GM18951 (cell line): ENCODE data around the gene NAA10.

ENCODE experiments used
- POLR2A ChIP-seq: IDR thresholded peaks from 4 replicates; pipeline ENCODE4 v1.6.1; 2011; ENCODE audit warnings: mild to moderate bottlenecking; ENCODE audit not compliant: insufficient read length, insufficient read depth; ENCODE audit errors: extremely low read depth
- in situ Hi-C: fragments of 300-500 bp; cut with MboI; formaldehyde crosslinking; loops from one replicate; pipeline ENCODE4 v1.12.0; 2022; ENCODE audit warnings: low sequenced_read_pairs, mixed read lengths, inconsistent platforms; ENCODE audit not compliant: unreplicated experiment

Gene NAA10

GRCh38 chrX:153935326-153935851, 552 bp upstream of the NAA10 start:
- in situ Hi-C loops, result no loop called here
- no peak for TF ChIP-seq POLR2A

GRCh38 chrX:153934148-153934761, 582 bp downstream of the NAA10 start:
- in situ Hi-C loops, result no loop called here
- TF ChIP-seq POLR2A, result no peak

- TF ChIP-seq POLR2A, result no peak
- in situ Hi-C loops, result no loop called here
Measured at GRCh38 chrX:153933748-153934147, 1.1 kb downstream of the NAA10 start.

GRCh38 chrX:153932220-153932915, 2.5 kb downstream of the NAA10 start:
- in situ Hi-C loops, result no loop called here

GRCh38 chrX:153931748-153932147, 3.1 kb downstream of the NAA10 start:
- TF ChIP-seq POLR2A, result no peak
- in situ Hi-C loops, result no loop called here

More at GRCh38 chrX:153932220-153932915, 2.5 kb downstream of the NAA10 start:
- no peak for TF ChIP-seq POLR2A

GRCh38 chrX:153931151-153931550, 3.7 kb downstream of the NAA10 start:
- no peak for TF ChIP-seq POLR2A
- in situ Hi-C loops, result no loop called here

- in situ Hi-C loops, result no loop called here
Measured at GRCh38 chrX:153930011-153930910, 4.6 kb downstream of the NAA10 start.

GRCh38 chrX:153929576-153929975, 5.3 kb downstream of the NAA10 start:
- no peak for TF ChIP-seq POLR2A
- in situ Hi-C loops, result no loop called here

More at GRCh38 chrX:153930011-153930910, 4.6 kb downstream of the NAA10 start:
- no peak for TF ChIP-seq POLR2A

- no peak for TF ChIP-seq POLR2A
- in situ Hi-C loops, result no loop called here
Measured at GRCh38 chrX:153928846-153929245, 6.0 kb downstream of the NAA10 start.

GRCh38 chrX:153927922-153928760, 6.7 kb downstream of the NAA10 start:
- in situ Hi-C loops, result no loop called here
- TF ChIP-seq POLR2A, result peak; percentile 71

GRCh38 chrX:153927672-153927921, 7.2 kb downstream of the NAA10 start:
- no peak for TF ChIP-seq POLR2A
- in situ Hi-C loops, result no loop called here

GRCh38 chrX:153926858-153927671, 7.8 kb downstream of the NAA10 start:
- peak; percentile 56 for TF ChIP-seq POLR2A

GRCh38 chrX:153926552-153926857, 8.3 kb downstream of the NAA10 start:
- no peak for TF ChIP-seq POLR2A
- in situ Hi-C loops, result no loop called here

More at GRCh38 chrX:153926858-153927671, 7.8 kb downstream of the NAA10 start:
- in situ Hi-C loops, result no loop called here
